H1 (cell line): Measurements from ENCODE around the gene SEMA5B. TPM values are rescaled to one million over a fixed set of nuclear protein-coding genes. Genes with fewer than 3 reads are reported as not detected.
A peak's percentile ranks its signal among the peaks of the same experiment; 100 is the strongest.

Experiments used
- ASH2L ChIP-seq: fragments of 200-600, 300-600 bp; sonication (generic); IDR thresholded peaks from one replicate; pipeline ENCODE4 v1.7.1; 2017; ENCODE audit warnings: low read length
- ATF2 ChIP-seq: IDR thresholded peaks from 2 replicates; pipeline ENCODE4 v1.6.1; 2012; ENCODE audit warnings: low read length, inconsistent platforms
- BACH1 ChIP-seq: IDR thresholded peaks from 2 replicates; pipeline ENCODE4 v1.6.1; 2012; ENCODE audit warnings: low read length, improper control_type of control experiment
- CTBP2 ChIP-seq: IDR thresholded peaks from 2 replicates; pipeline ENCODE4 v1.7.0; 2011; ENCODE audit warnings: borderline replicate concordance, mild to moderate bottlenecking, moderate library complexity, mixed read lengths, low read length; ENCODE audit not compliant: insufficient read depth, insufficient read length
- CTCF ChIP-seq, 3 experiments: IDR thresholded peaks; 1 replicate in 2 of 3; 2 replicates in 1 of 3; pipeline versions ENCODE4 v1.5.1 to v1.6.1; 2011; ENCODE audit warnings: low read length in 3 of 3, mild to moderate bottlenecking in 3 of 3, inconsistent platforms in 2 of 3, low read depth in 1 of 3, moderate library complexity in 1 of 3; ENCODE audit not compliant: insufficient read depth in 1 of 3; ENCODE audit errors: control extremely low read depth in 1 of 3
- EP300 ChIP-seq, 2 experiments: IDR thresholded peaks; 1 replicate in 1 of 2; 2 replicates in 1 of 2; pipeline ENCODE4 v1.6.1; 2011 to 2012; ENCODE audit warnings: low read depth in 2 of 2, low read length in 2 of 2, mild to moderate bottlenecking in 2 of 2, borderline replicate concordance in 1 of 2, inconsistent platforms in 1 of 2, moderate library complexity in 1 of 2
- EZH2 ChIP-seq: fragments of 200-600 bp; sonication (generic); IDR thresholded peaks from 2 replicates; pipeline ENCODE4 v1.7.1; 2012; ENCODE audit warnings: low read depth, mild to moderate bottlenecking, moderate library complexity, low read length, inconsistent platforms; ENCODE audit not compliant: severe bottlenecking
- MAX ChIP-seq: IDR thresholded peaks from 2 replicates; pipeline ENCODE4 v1.6.1; 2012; ENCODE audit warnings: inconsistent platforms
- POLR2A ChIP-seq, 2 experiments: IDR thresholded peaks; 1 replicate in 1 of 2; 2 replicates in 1 of 2; pipeline ENCODE4 v1.6.1; 2011; ENCODE audit warnings: low read depth in 2 of 2, low read length in 2 of 2, mild to moderate bottlenecking in 2 of 2; ENCODE audit errors: control extremely low read depth in 1 of 2
- TCF12 ChIP-seq: IDR thresholded peaks from 2 replicates; pipeline ENCODE4 v1.6.1; 2011; ENCODE audit warnings: low read depth, mild to moderate bottlenecking, low read length
- polyA plus RNA-seq, 7 experiments: library from polyadenylated mRNA; depleted of rRNA in 3 of 7; stranded (reverse) in 5 of 7; unstranded in 2 of 7; fragments of >200 nt in 5 of 7; fragments of 200-250 nt in 2 of 7; gene quantifications; 1 replicate in 5 of 7; 2 replicates in 1 of 7; 4 replicates in 1 of 7; pipeline versions ENCODE4 v1.2.1 to v1.2.3, GENCODE V29; 2011 to 2013; ENCODE audit warnings: missing spikeins in 2 of 7, mixed read lengths in 2 of 7
- total RNA-seq: library from RNA; stranded (reverse); fragmentation: NEBNext Ultra II Directional; extraction: Animal tissue kit (Norgen Biotek cat#: 25700); gene quantifications from 2 replicates; pipeline ENCODE4 v1.2.1, GENCODE V29; 2021

SEMA5B gene
- total and polyA plus RNA-seq, 2 of the 8 experiments (the other 6 are each of a cell fraction or from before 2014, with no cell fraction given) = 13.1 to 22.4 TPM

- TF ChIP-seq CTCF (IDR thresholded peaks at IDR 0.05; ENCODE audit: control extremely low read depth in 1 of 3, insufficient read depth in 1 of 3, low read depth in 1 of 3, low read length in 3 of 3) = peak; percentile 42 to 53 (median 45)
- TF ChIP-seq EP300 (IDR thresholded peaks at IDR 0.05; ENCODE audit: borderline replicate concordance in 1 of 2, low read depth in 2 of 2, low read length in 2 of 2) = no peak
- no peak for TF ChIP-seq POLR2A (IDR thresholded peaks at IDR 0.05; ENCODE audit: control extremely low read depth in 1 of 2, low read depth in 2 of 2, low read length in 2 of 2)
- TF ChIP-seq MAX = peak; percentile 72
- peak; percentile 31 for TF ChIP-seq CTBP2
- peak; percentile 30; the same call in 1 of the 2 replicates for TF ChIP-seq BACH1
- no peak for TF ChIP-seq ATF2
- no peak for TF ChIP-seq TCF12
- TF ChIP-seq EZH2 = peak; percentile 30
- peak; percentile 23 for TF ChIP-seq ASH2L
Observed at GRCh38 chr3:122921791-122922651, 105.5 kb downstream of the SEMA5B start (continued).
